OCI-LY7 (cell line): ENCODE results near the gene CACNA1B.

ENCODE experiments used
- EZH2phosphoT487 ChIP-seq: fragments of 200-600 bp; sonication (generic); IDR thresholded peaks from 2 replicates; pipeline ENCODE4 v1.6.1; 2018; ENCODE audit warnings: low read depth, borderline replicate concordance, mild to moderate bottlenecking, mixed run types, antibody characterized with exemption, low read length, moderate library complexity, mixed read lengths
- TF ChIP-seq, protein P1 (sequence below): fragments of 200-600 bp; sonication (generic); conservative IDR thresholded peaks from 2 replicates; pipeline ENCODE4 v1.5.1; 2014; ENCODE audit warnings: mild to moderate bottlenecking, antibody characterized with exemption, low read length, moderate library complexity, mixed read lengths

DNA sequence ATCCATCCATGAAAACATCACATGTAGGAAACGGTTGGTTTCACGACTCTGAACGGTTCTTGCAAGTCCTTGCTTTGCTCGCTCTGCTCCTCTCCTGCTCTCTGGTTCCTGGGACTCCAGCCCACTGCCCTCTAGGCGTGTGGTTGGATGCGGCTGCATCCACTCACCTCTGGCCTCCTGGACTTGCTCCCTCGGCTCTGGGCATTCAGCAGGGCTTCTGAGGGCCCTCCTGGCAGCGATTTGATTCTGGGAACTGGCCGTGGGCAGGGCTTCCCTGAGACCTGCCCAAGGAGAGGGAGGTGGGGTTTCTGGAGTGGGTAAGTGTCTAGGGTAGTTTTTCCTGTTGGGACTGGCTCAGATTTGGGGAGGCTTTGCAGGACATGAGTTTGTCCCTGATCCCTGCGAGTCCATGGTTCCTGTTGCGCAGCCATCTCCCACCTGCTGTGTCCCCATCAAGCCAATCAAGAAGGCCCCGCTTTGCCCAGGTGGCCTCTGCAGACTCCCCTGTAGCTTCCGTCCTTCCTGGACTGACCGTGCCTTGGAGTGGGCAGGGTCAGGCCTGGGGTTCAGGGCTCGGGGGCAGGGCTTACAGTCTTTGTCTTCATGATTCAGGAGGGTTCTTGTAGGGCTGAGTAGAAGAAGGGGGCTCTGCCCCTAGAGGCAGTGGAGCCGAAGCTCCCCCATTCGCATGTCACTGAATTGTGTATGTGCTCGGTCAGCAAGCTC, 192.3 kb downstream of the CACNA1B start:
- TF ChIP-seq, protein P1, sequence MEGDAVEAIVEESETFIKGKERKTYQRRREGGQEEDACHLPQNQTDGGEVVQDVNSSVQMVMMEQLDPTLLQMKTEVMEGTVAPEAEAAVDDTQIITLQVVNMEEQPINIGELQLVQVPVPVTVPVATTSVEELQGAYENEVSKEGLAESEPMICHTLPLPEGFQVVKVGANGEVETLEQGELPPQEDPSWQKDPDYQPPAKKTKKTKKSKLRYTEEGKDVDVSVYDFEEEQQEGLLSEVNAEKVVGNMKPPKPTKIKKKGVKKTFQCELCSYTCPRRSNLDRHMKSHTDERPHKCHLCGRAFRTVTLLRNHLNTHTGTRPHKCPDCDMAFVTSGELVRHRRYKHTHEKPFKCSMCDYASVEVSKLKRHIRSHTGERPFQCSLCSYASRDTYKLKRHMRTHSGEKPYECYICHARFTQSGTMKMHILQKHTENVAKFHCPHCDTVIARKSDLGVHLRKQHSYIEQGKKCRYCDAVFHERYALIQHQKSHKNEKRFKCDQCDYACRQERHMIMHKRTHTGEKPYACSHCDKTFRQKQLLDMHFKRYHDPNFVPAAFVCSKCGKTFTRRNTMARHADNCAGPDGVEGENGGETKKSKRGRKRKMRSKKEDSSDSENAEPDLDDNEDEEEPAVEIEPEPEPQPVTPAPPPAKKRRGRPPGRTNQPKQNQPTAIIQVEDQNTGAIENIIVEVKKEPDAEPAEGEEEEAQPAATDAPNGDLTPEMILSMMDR = no peak
- no peak for TF ChIP-seq EZH2phosphoT487
